ENCODE data around the gene ANTKMT. TPM values are rescaled to one million over a fixed set of nuclear protein-coding genes. Genes with fewer than 3 reads are reported as not detected.

Gene ANTKMT
- total RNA-seq, 2 donors from 2014 or later, result 36.5 to 37.5 TPM

GRCh38 chr16:680967-681745 is 39.8 kb upstream of the ANTKMT start:
- no peak for DNase-seq (ENCODE audit: low spot score)
- peaks cover 0 to 62% of the 10 kb centered on the region in 2 donors for H3K4me1 ChIP-seq
- peaks cover 20% of the 10 kb centered on the region for H3K36me3 ChIP-seq
- H3K9me3 ChIP-seq, result no peaks in the 10 kb centered on the region
- peak overlapping the region; percentile 82 to 88 for H3K4me3 ChIP-seq
- no peaks in the 10 kb centered on the region for H3K27me3 ChIP-seq
- peak overlapping the region; percentile 95 to 99 for H3K27ac ChIP-seq
- TF ChIP-seq CTCF (IDR thresholded peaks at IDR 0.05), result no peak

GRCh38 chr16:681746-682427 is 39.1 kb upstream of the ANTKMT start:
- H3K9me3 ChIP-seq, result no peaks in the 10 kb centered on the region
- DNase-seq (ENCODE audit: low spot score), result no peak
- H3K4me1 ChIP-seq, result peaks cover 0 to 59% of the 10 kb centered on the region in 2 donors
- H3K4me3 ChIP-seq, result peak overlapping the region in 1 of 2 donors; percentile 82
- H3K27me3 ChIP-seq, result no peaks in the 10 kb centered on the region
- H3K36me3 ChIP-seq, result peaks cover 24% of the 10 kb centered on the region
- H3K27ac ChIP-seq, result no peak overlapping the region
- TF ChIP-seq CTCF (IDR thresholded peaks at IDR 0.05), result no peak

GRCh38 chr16:682493-683395 is 38.2 kb upstream of the ANTKMT start:
- Histone ChIP-seq H3K27ac (no peak overlapping the region), H3K9me3 (no peaks in the 10 kb centered on the region), H3K4me3 (peak overlapping the region in 1 of 2 donors; percentile 67), H3K27me3 (no peaks in the 10 kb centered on the region), H3K36me3 (peaks cover 29% of the 10 kb centered on the region), H3K4me1 (peaks cover 0 to 59% of the 10 kb centered on the region in 2 donors)
- DNase-seq (ENCODE audit: low spot score), result no peak
- no peak for TF ChIP-seq CTCF (IDR thresholded peaks at IDR 0.05)

- peak overlapping the region; percentile 54 to 67 for H3K4me3 ChIP-seq
- no peak for DNase-seq (ENCODE audit: low spot score)
- H3K27me3 ChIP-seq, result no peaks in the 10 kb centered on the region
- peaks cover 0 to 60% of the 10 kb centered on the region in 2 donors for H3K4me1 ChIP-seq
- TF ChIP-seq CTCF (IDR thresholded peaks at IDR 0.05), result no peak
- peak overlapping the region; percentile 21 to 80 for H3K27ac ChIP-seq
- H3K9me3 ChIP-seq, result no peaks in the 10 kb centered on the region
- H3K36me3 ChIP-seq, result peaks cover 29% of the 10 kb centered on the region
These were observed 37.4 kb upstream of the ANTKMT start for GRCh38 chr16:683396-684070.

All from right atrium auricular region (tissue), 2 donors.